ENCODE results near the gene TMEM269. TPM values are rescaled to one million over a fixed set of nuclear protein-coding genes. Genes with fewer than 3 reads are reported as not detected.
A peak's percentile ranks its signal among the peaks of the same experiment; 100 is the strongest.

TMEM269 gene
- polyA plus RNA-seq, 3 donors: 0.07 TPM; not detected in 2

DNA sequence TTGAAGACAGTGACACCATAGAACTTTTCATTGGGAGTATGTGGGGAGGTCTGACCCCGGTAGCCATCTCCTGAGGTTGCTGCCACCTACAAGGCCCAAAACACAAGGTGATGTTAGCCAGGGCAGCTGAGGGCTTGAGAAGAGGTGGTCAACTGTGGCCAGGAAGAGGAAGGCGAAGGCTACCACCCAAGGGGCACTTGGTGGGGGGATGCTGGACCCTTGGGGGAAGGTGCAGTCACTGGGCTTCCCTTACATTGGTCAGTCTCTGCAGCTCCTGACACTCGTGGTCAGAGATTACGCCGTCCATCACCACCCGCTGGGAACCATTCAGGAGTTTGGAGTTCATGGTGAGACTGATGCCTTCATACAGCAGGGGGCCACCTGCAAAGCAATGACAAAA, 32.5 kb upstream of the TMEM269 start:
- no peak overlapping the region for H3K4me3 Mint-ChIP-seq
- intact Hi-C loops (cut with micrococcal nuclease): no loop called here
- TF ChIP-seq, protein P1, sequence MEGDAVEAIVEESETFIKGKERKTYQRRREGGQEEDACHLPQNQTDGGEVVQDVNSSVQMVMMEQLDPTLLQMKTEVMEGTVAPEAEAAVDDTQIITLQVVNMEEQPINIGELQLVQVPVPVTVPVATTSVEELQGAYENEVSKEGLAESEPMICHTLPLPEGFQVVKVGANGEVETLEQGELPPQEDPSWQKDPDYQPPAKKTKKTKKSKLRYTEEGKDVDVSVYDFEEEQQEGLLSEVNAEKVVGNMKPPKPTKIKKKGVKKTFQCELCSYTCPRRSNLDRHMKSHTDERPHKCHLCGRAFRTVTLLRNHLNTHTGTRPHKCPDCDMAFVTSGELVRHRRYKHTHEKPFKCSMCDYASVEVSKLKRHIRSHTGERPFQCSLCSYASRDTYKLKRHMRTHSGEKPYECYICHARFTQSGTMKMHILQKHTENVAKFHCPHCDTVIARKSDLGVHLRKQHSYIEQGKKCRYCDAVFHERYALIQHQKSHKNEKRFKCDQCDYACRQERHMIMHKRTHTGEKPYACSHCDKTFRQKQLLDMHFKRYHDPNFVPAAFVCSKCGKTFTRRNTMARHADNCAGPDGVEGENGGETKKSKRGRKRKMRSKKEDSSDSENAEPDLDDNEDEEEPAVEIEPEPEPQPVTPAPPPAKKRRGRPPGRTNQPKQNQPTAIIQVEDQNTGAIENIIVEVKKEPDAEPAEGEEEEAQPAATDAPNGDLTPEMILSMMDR (IDR thresholded peaks at IDR 0.05): no peak
- H3K27ac Mint-ChIP-seq: peak overlapping the region in 4 of 7 donors; percentile 8 to 47 (median 44)
- no peak for DNase-seq
- no peak overlapping the region for H3K4me2 ChIP-seq (replicated peaks; ENCODE audit: extremely low read depth, low read length, poor library complexity, severe bottlenecking)
- H3K36me3 Mint-ChIP-seq: peaks cover 65 to 87% of the 10 kb centered on the region in 2 donors
- H4K20me1 ChIP-seq (ENCODE audit: insufficient read depth, low read length): no peaks in the 10 kb centered on the region
- peaks cover 18% of the 10 kb centered on the region in 2 donors for H3K4me1 ChIP-seq (ENCODE audit: control insufficient read depth in 1 of 2, insufficient read depth in 2 of 2, low read length in 2 of 2)
- no peaks in the 10 kb centered on the region for H3K79me2 ChIP-seq (ENCODE audit: insufficient read depth, low read length)
- peaks cover 0 to 6% (median 2%) of the 10 kb centered on the region in 7 donors for H3K9me3 Mint-ChIP-seq
- no peak overlapping the region for H3K9ac ChIP-seq (ENCODE audit: insufficient read depth, low read length, poor library complexity, severe bottlenecking)
- WGBS (ENCODE audit: insufficient coverage): 95% methylated on average over 6 of the region's 6 CpGs
- H3K27me3 ChIP-seq (ENCODE audit: control insufficient read depth in 2 of 2, insufficient read depth in 2 of 2, low read length in 2 of 2): no peaks in the 10 kb centered on the region
- H3K4me3 ChIP-seq (replicated peaks in 1 of 3; ENCODE audit: low read depth in 2 of 3, low read length in 3 of 3): no peak overlapping the region
- H3K27ac ChIP-seq (ENCODE audit: low read depth in 1 of 2, low read length in 2 of 2): peak overlapping the region in 1 of 2 donors; percentile 23
- H3K4me1 Mint-ChIP-seq: peaks cover 25% of the 10 kb centered on the region
- peaks cover 63 to 83% of the 10 kb centered on the region in 2 donors for H3K36me3 ChIP-seq (replicated peaks in 1 of 2; ENCODE audit: control insufficient read depth in 1 of 2, insufficient read depth in 2 of 2, low read length in 2 of 2)
- H2AFZ ChIP-seq (ENCODE audit: insufficient read depth, low read depth, low read length, poor library complexity, severe bottlenecking): no peak overlapping the region
- H3K27me3 Mint-ChIP-seq (ENCODE audit: low read depth in 3 of 3): peaks cover 0 to 2% (median 0%) of the 10 kb centered on the region in 3 donors
- no peaks in the 10 kb centered on the region for H3K9me3 ChIP-seq (replicated peaks in 1 of 2; ENCODE audit: control insufficient read depth in 1 of 2, insufficient read depth in 1 of 2, low read length in 2 of 2)

DNA sequence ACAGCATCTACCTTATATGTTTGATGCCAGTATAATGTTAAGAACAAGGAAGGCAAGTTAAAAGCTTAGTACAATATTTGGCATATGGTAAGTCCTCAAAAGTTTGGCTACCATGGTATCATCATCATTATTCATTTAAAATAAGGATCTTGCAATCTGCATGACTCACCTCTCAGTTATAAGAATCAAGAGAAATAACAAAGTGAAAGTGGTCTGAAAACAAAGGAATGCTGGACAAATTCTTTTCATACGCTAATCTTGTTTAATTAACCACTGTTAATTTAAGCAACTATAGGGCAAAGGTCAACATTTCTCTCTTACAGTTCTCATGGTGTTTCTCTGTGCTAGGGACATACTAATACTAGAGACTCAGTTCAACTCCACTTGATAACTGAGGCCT, 31.7 kb upstream of the TMEM269 start:
- Histone ChIP-seq H3K79me2 (ENCODE audit: insufficient read depth, low read length) (no peaks in the 10 kb centered on the region), H3K4me3 (replicated peaks in 1 of 3; ENCODE audit: low read depth in 2 of 3, low read length in 3 of 3) (no peak overlapping the region), H3K4me2 (replicated peaks; ENCODE audit: extremely low read depth, low read length, poor library complexity, severe bottlenecking) (no peak overlapping the region), H3K9ac (ENCODE audit: insufficient read depth, low read length, poor library complexity, severe bottlenecking) (no peak overlapping the region), H2AFZ (ENCODE audit: insufficient read depth, low read depth, low read length, poor library complexity, severe bottlenecking) (no peak overlapping the region), H3K4me1 (ENCODE audit: control insufficient read depth in 1 of 2, insufficient read depth in 2 of 2, low read length in 2 of 2) (peaks cover 16% of the 10 kb centered on the region in 2 donors), H3K27me3 (ENCODE audit: control insufficient read depth in 2 of 2, insufficient read depth in 2 of 2, low read length in 2 of 2) (no peaks in the 10 kb centered on the region), H3K27ac (ENCODE audit: low read depth in 1 of 2, low read length in 2 of 2) (no peak overlapping the region), H4K20me1 (ENCODE audit: insufficient read depth, low read length) (no peaks in the 10 kb centered on the region), H3K36me3 (replicated peaks in 1 of 2; ENCODE audit: control insufficient read depth in 1 of 2, insufficient read depth in 2 of 2, low read length in 2 of 2) (peaks cover 66 to 83% of the 10 kb centered on the region in 2 donors), H3K9me3 (replicated peaks in 1 of 2; ENCODE audit: control insufficient read depth in 1 of 2, insufficient read depth in 1 of 2, low read length in 2 of 2) (no peaks in the 10 kb centered on the region)
- peaks cover 19% of the 10 kb centered on the region for H3K4me1 Mint-ChIP-seq
- peak overlapping the region in 1 of 7 donors; percentile 33 for H3K27ac Mint-ChIP-seq
- intact Hi-C loops (cut with micrococcal nuclease): no loop called here
- peaks cover 0 to 6% (median 2%) of the 10 kb centered on the region in 7 donors for H3K9me3 Mint-ChIP-seq
- H3K4me3 Mint-ChIP-seq: no peak overlapping the region
- peaks cover 71 to 87% of the 10 kb centered on the region in 2 donors for H3K36me3 Mint-ChIP-seq
- no peaks in the 10 kb centered on the region for H3K27me3 Mint-ChIP-seq (ENCODE audit: low read depth in 3 of 3)
- TF ChIP-seq, protein P1 (IDR thresholded peaks at IDR 0.05): no peak
- no peak for DNase-seq
- no CpG with 5 or more reads among the region's 1 CpG for WGBS (ENCODE audit: insufficient coverage)

Measured in CD14-positive monocyte (primary cell).